Stimulated activated CD8-positive, alpha-beta memory T cell treated with anti-CD3 and anti-CD28 coated beads, Interleukin-4, amount 100 ng/mL, for 48 hours (primary cell): ENCODE results near the gene COL9A3.
A peak's percentile ranks its signal among the peaks of the same experiment; 100 is the strongest.

Source experiments
- DNase-seq: peaks from one replicate; pipeline ENCODE4 v3.0.0-alpha.2; 2020

Gene COL9A3

GRCh38 chr20:62816884-62817873, at the start of gene COL9A3:
TSS of gene COL9A3 (plus strand) at chr20:62817050. CDS start at chr20:62817065, 15 bp downstream.
- no peak for DNase-seq

DNA sequence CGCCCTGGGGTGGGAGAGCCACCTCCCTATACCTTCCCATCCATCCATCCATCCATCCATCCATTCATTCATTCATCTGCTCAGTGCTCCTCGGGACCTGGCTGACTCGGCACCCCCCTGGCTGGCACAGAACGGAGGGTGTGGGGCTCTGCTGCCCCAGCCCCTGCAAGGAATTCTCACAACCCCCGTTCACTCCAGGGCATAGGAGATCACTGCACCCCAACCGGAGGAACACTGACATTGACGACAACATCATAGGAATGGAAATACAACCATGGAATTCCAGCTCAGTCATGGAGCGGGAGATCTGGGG, 48.7 kb upstream of the COL9A3 start:
- DNase-seq = no peak

DNA sequence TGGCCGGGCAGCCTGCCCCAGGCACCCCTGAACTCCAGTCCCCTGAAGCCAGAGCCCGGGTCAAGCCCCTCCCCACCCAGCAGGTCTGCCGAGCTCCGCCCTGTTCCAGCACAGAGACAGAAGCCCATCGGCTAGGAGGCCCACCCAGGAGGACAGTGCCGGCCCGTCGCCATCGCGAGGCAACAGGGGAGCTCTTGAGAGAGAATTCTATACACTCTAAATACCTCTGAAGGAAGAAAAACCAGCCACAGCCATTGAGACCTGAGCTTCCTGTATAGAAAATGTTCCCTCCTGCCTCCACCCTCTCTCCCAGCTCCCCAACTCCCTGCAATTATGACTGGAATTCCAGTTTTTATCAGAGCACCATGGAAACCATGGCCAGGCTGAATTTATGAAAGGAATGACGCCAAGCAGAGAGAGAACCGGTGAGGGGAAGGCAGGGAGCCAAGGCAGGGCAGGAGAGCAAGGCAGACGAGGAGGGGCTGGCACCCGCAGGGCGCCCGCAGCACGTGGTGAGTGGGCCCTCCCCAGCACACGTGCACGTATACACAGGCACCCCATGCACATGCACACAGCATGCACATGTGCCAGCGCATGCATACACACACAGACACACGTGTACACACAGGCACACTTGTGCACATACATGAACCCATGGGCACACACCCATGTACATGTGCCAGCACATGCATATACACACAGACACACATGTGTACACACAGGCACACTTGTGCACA, 48.1 kb upstream of the COL9A3 start:
- no peak for DNase-seq

DNA sequence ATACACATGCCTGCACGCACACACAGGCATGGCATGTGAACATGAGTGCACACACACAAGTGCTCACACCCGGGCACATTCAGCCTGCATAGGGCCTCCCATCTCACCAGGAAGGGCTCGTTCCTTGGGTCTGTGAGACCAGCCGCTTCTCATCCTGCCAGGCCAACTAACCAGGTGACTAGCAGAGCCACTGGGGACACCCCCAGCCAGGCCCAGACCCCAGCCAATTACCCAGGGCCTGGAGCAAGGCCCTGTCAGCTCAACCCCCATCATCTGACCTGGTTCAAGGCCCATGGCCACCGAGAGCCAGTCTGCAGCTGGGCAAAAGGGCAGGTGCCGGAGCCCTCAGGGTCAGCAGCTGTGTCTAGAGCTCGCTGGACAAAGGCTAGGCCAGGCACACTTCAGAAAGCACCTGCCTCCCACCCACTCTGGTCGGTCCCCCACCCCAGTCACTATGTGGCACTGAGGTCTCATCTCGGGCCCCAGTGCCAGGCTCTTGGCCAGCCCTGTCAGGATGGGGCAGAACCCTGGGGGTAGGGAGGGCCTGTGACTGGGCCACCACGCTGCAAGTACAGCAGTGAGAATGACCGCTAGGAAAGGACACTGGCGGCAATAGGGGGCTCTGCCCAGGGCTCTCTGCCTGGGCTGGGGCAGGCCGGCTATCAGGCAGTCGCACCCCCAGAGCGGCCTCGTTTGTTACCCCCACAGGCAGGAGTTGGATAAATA, 47.3 kb upstream of the COL9A3 start:
- no peak for DNase-seq

DNA sequence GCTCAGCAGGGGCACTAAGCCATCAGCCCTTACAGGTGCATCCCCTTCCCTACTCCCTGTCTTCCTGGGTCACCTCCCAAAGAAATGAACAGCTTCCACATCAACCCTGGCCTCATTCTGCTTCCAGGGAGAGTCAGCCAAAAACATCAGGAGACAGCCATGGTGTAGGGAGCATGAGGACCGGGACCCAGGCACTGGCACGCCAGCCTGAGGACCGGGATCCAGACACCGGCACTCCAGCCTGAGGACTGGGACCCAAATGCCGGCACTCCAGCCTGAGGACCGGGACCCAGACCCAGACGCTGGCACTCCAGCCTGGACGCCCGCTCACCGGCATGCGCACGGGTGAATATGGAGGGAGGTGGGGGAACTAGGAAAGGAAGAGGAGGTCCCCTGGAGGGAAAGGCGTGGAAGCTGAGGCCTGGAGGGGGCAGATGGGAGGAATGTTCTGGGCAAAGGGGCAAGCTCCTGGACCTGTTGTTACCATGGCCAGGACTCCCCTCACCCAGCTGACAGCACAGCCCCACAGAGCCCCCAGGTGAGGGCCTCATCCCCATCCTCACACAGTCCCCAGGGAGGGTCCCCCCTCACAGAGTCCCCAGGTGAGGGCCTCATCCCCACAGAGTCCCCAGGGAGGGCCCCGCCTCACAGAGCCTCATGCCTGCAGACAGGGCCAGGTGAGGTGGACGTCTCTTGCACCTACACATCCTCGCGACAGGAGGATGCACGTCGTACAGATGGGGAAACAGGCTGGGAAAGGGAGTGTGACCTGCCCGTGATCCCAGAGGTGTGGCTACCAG, 46.5 kb upstream of the COL9A3 start:
- no peak for DNase-seq

DNA sequence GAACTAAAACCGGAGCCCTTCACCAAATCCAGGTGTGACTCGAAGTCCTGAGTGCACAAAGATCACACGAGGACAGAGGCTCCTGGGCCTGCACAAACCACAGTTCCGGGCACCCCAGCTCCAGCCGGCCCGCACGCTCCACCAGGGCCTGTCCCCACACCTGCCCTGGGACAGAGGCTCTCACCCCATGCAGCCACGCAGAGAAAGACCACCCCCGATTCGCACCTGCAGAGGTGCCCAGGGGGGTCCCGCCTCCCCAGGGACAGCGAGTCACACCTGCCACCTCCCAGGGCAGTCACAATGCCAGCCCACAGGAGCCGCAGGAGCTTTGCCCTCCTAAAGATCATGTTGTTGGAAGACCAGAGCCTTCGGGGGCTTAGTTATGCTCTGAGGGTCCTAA, 45.9 kb upstream of the COL9A3 start:
- DNase-seq = no peak

DNA sequence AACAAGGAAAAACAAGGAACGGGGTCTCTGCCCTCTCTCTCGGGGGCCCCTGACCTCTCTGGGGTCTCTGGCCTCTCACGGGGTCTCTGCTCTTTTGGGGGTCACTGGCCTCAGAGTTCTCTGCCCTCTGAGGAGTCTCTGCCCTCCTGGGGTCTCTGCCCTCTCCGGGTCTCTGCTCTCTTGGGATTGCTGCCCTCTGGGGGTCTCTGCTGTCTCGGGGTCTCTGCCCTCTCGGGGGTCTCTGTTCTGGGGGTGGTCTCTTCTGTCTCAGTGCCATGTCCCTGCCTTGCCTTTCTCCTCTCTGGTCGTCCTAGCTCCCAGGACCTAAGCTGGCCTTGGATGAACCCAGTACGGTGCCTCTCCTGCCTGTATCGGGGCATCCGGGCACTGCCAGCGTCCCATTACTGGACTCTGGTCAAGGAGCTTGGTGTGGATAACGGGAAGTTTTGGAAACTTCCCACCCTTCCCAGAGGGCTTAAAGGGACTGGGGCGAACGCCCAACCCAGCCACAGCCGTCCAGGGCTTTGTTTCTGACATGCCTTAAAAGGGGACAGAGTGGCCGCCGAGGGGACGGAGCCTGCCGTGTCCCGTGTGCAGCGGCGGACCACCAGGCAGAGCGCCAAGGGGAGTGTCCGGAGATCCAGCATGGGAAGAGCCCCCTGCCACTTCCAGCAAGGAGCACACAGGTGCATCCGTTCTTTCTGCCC, 45.3 kb upstream of the COL9A3 start:
- DNase-seq = no peak

GRCh38 chr20:62772103-62772611, 44.7 kb upstream of the COL9A3 start:
- DNase-seq = no peak

GRCh38 chr20:62772619-62772989, 44.2 kb upstream of the COL9A3 start:
- no peak for DNase-seq

DNA sequence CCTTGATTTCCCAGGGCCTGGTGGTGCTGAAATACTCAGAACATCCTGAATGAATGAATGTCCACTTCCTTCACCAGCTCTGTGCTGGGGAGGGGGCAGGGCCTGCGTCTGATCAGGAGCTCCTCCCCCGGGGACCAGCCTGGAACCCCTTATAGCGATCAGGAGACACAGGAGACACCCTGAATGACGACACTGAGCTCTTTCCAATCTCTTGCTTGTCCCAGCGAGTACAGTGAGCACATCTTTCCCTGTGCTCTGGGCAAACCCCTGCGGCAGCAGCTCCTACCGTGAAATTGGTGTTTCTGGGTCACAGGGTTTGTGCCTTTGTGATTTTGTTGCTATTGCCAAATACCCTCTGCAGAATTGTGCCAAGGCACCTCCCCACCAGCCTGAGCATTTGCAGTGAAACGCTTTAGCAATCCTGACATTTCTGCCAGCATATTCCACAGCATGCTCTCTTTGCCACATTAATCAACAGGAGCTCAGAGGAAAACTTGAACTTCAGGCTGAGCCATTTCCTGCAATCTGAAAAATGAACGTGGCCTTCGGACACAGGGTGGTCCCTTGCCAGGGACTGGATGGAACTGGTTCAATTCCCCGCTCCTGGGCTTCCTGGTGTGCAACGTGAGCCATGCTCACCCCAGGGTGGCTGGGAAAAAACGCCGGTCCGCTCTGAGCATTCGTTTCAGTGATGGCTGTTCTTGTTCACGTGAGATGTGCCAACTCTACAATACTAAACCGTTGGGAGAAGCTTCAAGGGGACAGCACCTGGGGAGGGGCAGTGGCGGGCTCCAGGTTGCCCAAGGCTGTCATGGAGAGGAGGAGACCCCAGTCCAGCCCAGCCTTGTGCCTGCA, 43.6 kb upstream of the COL9A3 start:
- DNase-seq = no peak

DNA sequence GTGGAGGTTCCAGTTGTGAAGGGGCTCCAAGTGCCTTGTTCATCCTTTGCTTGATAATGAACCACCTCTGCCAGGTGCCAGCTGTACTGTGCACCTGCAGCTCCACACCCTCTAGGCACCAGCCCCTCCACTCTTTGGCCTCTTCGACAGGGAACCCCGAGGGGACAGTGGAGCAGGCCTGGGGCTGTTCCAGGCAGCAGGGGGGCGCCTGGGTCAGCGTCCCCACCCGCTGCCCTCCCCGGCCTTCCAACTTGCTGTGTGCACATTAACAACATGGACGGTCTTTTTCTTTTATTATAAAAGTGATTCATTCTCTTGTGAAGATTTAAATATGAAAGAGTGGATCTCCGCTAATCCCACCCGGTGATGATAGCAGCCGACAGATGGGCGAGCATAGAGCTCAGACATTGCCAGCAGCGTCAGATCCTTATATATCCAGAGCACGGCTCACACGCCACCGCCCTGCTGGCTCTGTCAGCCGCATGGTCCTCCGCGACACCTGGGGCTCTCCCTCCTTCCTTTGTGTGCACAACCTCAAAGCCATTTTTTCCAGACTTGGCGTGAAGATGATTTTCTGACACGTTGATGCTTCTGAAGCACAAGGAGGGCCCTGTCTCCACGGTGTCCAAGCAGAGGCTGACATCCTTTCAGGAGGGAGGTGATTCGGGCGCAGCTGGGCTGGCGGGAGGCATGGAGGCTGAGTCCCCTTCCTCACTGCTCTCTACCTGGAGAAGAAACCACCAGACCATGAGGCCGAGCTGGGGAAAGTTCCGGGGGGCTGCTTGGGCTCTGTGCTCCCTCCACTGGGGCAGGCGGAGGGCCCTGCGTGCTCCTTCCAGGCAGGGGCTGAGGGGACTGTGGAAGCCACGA, 42.8 kb upstream of the COL9A3 start:
- no peak for DNase-seq

- DNase-seq = no peak
These were observed 42.1 kb upstream of the COL9A3 start for GRCh38 chr20:62774762-62775161.

- no peak for DNase-seq
These were observed 41.6 kb upstream of the COL9A3 start for GRCh38 chr20:62775206-62775605.

DNA sequence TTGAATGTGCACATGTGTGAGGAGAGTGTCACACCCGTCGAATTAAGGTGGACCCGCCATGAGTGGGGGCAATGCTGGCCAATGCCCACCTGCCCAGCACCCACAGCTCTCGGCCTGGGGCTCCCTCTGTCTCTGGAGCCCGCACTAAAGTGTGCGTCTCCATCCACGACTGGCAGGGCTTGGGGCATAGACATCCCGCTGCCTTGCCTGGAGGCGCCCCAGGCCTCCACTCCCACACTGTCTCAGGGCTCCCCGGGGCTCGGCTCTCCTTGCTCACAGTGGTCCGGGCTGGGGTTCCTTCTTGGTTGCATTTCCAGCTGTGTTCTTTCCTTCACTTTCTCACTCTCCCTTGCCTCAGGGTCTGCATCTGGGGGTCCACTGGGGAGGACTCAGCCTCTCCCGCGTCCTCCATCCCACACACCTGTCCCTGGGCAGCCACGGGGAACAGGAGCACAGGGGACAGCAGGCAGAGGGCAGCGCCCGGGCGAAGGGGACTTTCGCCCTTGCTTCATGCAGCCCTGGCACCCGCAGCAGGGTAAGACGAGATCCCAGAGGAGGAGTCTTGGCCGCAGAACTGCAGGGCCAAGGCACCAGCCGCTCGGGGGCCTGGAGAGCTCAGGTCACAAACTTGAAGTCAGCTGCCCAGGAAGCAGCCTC, 40.7 kb upstream of the COL9A3 start:
- DNase-seq = no peak

- DNase-seq = peak; percentile 75
These were observed 39.9 kb upstream of the COL9A3 start for GRCh38 chr20:62776692-62777527.

- DNase-seq = no peak
These were observed 39.4 kb upstream of the COL9A3 start for GRCh38 chr20:62777528-62777830.

GRCh38 chr20:62778058-62778457, 38.8 kb upstream of the COL9A3 start:
- no peak for DNase-seq
